ENCODE measurements around the gene CELF5.

The CELF5 gene

DNA sequence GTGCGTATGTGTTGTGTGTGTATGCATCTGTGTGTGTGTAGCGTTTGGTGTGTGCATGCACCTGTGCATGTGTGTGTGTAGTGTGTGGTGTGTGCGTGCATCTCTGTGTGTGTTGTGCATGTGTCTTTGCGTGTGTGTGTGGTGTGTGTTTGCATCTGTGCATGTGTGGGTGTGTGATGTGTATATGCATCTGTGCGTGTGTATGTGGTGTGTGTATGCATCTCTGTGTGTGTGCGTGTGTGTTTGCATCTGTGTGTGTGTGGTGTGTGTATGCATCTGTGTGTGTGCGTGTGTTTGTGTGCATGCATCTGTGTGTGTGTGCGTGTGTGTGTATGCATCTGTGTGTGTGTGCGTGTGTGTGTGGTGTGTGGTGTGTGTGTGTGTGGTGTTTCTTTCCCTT, 20.6 kb downstream of the CELF5 start:
- no peak for DNase-seq

- no peak for DNase-seq
Observed at GRCh38 chr19:3248728-3249326, 24.4 kb downstream of the CELF5 start.

- no peak for DNase-seq
Observed at GRCh38 chr19:3249408-3249807, 24.9 kb downstream of the CELF5 start.

GRCh38 chr19:3250675-3251074, 26.2 kb downstream of the CELF5 start:
- no peak for DNase-seq

DNA sequence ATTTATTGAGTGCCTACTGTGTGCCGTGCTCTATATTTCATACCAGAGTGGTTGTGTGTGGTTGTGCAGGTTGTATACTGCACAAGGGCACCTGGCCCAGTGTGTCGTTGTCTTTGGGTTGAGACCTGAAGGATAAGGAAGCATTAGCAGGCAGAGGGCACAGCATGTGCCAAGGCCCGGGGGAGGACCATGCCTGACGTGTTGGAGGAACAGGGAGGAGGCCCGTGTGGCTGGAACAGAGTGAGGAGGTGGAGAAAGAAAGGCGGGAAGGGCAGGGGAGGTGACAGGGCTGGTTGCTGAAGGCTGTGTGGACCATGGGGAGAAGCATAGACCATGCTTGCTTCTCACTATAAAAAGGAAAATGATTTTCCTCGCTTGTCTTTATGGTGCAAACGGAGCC, 26.8 kb downstream of the CELF5 start:
- no peak for DNase-seq

DNA sequence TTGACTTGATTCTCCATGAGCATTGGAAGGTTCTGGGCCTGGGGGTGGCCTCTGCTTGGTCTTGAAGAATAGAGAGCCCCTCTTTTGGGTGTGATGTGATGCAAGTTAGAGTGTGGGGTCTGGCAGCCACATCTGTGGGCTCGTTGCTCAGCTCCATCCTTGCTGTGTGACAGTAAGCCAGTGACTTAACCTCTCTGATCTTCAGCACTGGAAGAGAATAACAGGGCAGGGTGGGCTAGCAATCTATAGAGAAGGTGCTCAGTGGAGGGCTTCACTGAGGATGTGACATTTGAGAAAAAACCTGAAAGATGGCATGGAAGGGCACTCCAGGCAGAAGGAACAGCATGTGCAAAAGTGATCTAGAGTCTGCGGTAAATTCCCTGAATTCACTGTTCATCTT, 28.2 kb downstream of the CELF5 start:
- no peak for DNase-seq

- DNase-seq: no peak
Observed at GRCh38 chr19:3253270-3253669, 28.8 kb downstream of the CELF5 start.

GRCh38 chr19:3254520-3254919, 30.1 kb downstream of the CELF5 start:
- no peak for DNase-seq

DNA sequence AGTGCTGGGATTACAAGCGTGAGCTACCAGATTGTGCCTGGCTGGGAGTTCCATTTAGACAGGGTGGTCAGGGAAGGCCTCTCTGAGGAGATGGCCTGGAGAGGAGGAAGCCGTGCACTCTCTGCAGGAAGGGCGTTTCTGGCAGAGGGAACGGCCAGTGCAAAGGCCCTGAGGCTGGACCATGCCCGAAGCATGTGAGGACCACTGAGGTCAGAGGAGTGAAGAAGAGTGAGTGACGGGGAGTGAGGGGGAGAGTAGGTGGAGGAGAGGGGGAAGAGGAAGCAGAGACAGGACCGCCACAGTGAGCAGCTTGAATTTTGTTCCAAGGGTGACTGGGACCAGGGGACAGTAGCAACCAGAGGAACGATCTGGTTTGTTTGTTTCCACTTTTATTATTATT, 32.6 kb downstream of the CELF5 start:
- no peak for DNase-seq

GRCh38 chr19:3262362-3262761, 37.9 kb downstream of the CELF5 start:
- no peak for DNase-seq

- no peak for DNase-seq
Observed at GRCh38 chr19:3263866-3264265, 39.4 kb downstream of the CELF5 start.

- DNase-seq: no peak
Observed at GRCh38 chr19:3265432-3265831, 41.0 kb downstream of the CELF5 start.

DNA sequence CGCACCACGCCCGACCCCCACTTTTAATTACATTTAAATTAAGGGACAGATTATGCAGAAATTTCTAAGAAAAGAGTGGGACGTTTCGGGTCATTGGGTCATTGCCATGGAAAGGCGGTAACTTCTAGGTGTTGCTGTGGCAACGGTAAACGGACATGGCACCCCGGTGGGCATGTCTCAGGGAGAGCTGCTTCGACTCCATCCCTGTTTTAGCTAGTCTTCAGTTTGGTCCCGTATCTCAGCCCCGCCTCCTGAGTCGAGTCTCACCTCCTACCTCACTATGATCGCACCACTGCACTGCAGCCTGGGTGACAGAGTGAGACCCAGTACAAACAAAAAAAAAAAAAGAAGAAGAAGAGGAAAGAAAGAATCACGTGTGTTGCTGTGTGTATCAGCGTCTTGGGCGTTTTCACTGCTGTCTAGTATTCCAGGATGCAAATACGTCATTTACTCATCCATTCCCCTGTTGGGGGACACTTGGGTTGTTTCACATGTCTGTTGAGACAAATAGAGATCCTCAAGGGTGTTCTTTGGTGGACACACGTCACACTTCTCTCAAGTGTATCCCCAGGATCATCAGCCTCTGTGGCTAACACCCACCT, 41.7 kb downstream of the CELF5 start:
- no peak for DNase-seq

- DNase-seq: no peak
Observed at GRCh38 chr19:3266792-3267514, 42.5 kb downstream of the CELF5 start.

GRCh38 chr19:3268326-3268725, 43.9 kb downstream of the CELF5 start:
- no peak for DNase-seq

DNA sequence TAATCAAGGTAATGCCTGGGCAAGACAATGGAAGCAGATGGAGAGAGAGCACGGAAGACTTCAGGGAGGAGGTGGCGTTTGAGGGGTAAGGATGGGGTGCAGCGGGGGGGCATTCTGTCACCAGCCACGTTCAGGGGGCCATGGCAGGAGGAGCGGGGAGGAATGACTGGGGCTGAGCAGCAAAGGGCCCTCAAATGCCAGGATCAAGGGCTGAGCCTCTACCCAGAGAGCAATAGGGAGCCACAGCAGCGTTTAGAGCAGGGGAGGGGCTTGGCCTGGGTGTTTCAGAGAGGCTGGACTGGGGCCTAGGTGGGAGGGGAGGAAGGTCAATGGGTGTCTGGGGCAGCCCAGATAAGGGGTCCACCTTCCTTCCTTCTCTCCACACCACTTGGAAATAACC, 44.3 kb downstream of the CELF5 start:
- no peak for DNase-seq

DNA sequence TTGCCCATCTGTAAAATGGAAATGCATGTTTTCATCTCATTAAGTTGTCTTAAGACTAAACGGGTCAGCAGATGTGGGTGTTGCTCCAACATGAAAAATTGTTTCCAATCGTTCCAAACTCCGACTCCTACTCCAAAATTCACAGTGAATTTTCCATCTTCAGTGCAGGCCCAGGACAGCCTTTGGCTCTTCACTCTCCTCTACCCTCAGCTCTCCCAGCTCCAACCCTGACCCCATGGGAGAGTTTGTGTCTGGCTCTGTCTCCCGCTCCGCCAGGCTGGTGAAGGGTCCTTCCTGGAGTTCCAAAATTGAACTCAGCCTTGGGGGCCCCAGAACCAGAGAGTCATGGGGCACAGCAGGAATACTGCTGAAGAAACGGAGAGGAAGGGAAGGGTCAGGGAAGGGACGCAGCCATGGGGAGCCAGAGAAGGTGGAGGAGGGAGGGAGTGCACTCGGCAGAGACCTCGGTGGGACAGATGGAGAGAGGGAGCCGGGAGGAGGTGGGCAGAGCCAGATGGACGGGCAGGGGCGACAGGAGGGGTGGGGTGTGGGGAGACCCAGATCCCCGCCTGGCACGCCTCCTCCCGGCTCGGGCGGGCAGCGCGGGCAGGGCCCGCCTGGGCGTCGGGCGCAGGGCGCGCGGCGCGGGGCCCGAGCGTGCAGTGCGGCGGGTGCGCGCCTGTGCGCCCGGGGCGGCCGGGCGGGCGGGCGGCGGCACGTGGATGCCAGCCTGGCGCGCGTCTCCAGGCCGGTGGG, 45.6 kb downstream of the CELF5 start:
- no peak for DNase-seq

DNA sequence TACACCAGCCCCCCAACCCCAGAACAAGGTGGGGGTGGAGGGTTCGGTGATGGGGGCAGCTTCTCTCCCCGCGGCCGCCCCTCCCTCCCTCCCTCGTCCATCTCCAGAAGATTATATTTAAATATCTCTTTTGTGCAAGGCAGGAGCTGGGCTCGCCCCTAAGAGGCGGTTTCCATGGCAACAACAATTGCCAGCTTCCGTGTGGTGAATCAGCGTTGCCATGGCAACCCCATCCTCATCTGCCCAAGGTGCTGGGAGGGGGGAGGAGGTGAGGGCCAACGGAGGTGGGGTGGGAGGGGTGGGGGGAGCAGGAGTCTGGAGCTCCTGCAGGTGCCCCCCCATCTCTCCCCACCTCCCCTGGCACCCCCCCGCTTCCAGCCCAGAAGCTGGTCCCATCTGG, 46.4 kb downstream of the CELF5 start:
- peak; percentile 65 for DNase-seq

DNA sequence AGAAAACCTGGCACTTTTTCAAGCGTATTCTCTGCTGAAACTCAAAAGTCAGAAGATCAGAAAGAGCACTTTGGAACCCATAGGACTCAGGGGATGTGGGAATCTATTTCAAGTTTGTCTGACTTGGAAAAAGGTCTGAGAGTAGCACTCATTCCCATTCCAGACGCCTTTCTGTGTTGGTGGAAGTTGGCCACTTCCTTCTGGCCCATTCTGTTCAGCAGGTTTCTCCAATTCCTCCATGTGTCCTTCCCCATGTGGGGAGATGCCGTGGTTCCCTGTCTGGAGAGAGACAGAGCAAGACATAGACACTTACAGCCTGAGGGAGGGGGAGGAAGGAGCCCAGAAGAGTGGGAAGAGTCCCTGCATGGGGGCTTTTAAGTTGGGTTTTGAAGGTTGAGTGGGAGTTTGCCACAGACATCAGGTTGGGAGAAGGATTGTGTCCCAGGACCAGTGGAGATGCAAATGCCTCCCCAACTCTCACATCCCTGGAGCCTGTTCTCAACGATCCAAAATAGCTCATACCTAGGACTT, 48.0 kb downstream of the CELF5 start:
- no peak for DNase-seq

DNA sequence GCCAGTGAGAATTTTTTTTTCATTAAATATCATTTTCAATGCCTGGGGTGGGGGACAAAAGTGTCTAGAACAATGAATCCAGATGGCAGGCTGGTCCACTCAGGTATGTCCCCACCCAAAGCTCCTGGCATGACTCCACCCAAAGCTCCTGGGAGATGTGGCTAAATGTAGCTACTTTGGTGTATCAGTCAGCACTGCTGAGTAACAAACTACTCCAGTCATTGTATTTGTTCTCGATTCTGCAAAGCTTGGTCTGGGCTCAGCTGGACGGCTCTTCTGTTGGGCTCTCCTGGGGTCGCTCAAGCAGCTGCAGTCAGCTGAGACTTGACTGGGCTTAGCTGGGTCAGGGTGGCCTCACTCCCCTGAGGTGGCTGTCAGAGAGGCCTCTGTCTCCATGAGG, 48.5 kb downstream of the CELF5 start:
- DNase-seq: no peak

- DNase-seq: no peak
Observed at GRCh38 chr19:3274245-3274941, 49.9 kb downstream of the CELF5 start.

- no peak for DNase-seq
Observed at GRCh38 chr19:3274942-3275582, 50.6 kb downstream of the CELF5 start.
